ENCODE measurements around the gene PYGO2. TPM values are rescaled to one million over a fixed set of nuclear protein-coding genes. Genes with fewer than 3 reads are reported as not detected.

Gene PYGO2
- polyA plus RNA-seq, 2 donors = 14.3 to 15.8 TPM

DNA sequence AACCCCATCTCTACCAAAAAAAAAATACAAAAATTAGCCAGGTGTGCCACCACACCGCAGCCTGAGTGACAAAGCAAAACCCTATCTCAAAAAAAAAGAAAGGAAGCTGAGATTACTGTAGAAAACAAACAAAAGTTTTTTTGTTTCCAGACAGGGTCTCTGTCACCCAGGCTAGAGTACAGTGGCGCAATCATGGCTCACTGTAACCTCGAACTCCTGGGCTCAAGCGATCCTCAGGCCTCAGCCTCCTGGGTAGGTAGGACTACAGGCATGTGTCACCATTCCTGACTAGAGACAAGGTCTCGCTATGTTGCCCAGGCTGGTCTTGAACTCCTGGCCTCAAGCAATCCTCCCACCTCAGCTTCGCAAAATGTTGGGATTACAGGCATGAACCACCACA, 2.8 kb upstream of the PYGO2 start:
- Histone ChIP-seq H3K4me1 (ENCODE audit: control insufficient read depth in 2 of 2, insufficient read depth in 2 of 2, low read length in 1 of 2) (peaks cover 4 to 7% of the 10 kb centered on the region in 2 donors), H3K27ac (ENCODE audit: low read depth in 2 of 2, low read length in 1 of 2) (no peak overlapping the region), H3K27me3 (ENCODE audit: control insufficient read depth in 1 of 2, insufficient read depth in 2 of 2, low read length in 2 of 2) (no peaks in the 10 kb centered on the region), H3K4me3 (ENCODE audit: low read depth in 1 of 2, low read length in 2 of 2) (no peak overlapping the region), H3K36me3 (ENCODE audit: control insufficient read depth in 2 of 2, insufficient read depth in 2 of 2, low read length in 1 of 2) (peaks cover 21 to 42% of the 10 kb centered on the region in 2 donors), H3K9me3 (ENCODE audit: control insufficient read depth in 2 of 2, insufficient read depth in 1 of 2, low read depth in 1 of 2, low read length in 1 of 2) (no peaks in the 10 kb centered on the region)
- 89 to 93% methylated on average over 6 of the region's 6 CpGs for WGBS, 2 donors

- H3K27me3 ChIP-seq (ENCODE audit: control insufficient read depth in 1 of 2, insufficient read depth in 2 of 2, low read length in 2 of 2) = no peaks in the 10 kb centered on the region
- H3K27ac ChIP-seq (ENCODE audit: low read depth in 2 of 2, low read length in 1 of 2) = peak overlapping the region in 1 of 2 donors; percentile 29
- no peak overlapping the region for H3K4me3 ChIP-seq (ENCODE audit: low read depth in 1 of 2, low read length in 2 of 2)
- 77 to 79% methylated on average over 8 of the region's 8 CpGs for WGBS, 2 donors
- peaks cover 22 to 48% of the 10 kb centered on the region in 2 donors for H3K36me3 ChIP-seq (ENCODE audit: control insufficient read depth in 2 of 2, insufficient read depth in 2 of 2, low read length in 1 of 2)
- H3K4me1 ChIP-seq (ENCODE audit: control insufficient read depth in 2 of 2, insufficient read depth in 2 of 2, low read length in 1 of 2) = peaks cover 2 to 4% of the 10 kb centered on the region in 2 donors
- no peaks in the 10 kb centered on the region for H3K9me3 ChIP-seq (ENCODE audit: control insufficient read depth in 2 of 2, insufficient read depth in 1 of 2, low read depth in 1 of 2, low read length in 1 of 2)
Measured at GRCh38 chr1:154963643-154964042, 2.1 kb upstream of the PYGO2 start.

DNA sequence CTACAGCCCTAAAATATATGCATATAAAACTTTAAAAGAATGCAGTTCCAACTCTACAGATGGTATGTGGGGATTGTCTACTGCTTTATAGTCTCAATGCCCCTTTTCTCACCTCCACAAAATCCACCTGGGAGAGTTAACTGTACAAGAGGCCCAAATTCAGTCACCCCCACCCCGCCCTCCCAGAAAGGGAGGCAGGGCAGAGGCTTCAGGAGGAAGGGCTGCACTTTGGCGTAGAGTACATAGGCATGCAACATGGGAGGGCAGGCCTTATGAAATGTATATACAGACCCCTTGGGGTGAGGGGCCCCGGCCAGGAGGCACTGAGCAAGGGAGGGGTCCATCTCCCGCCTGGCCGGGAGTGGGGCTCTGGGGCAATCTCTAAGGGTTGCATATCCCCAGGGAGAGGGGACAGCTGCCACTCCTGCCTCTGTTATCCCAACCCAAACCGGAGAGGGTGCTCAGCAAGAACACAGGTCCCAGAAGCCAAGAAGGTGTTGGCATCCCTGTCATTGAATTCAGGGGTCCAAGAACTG, 1.3 kb upstream of the PYGO2 start:
- Histone ChIP-seq H3K9me3 (ENCODE audit: control insufficient read depth in 2 of 2, insufficient read depth in 1 of 2, low read depth in 1 of 2, low read length in 1 of 2) (no peaks in the 10 kb centered on the region), H3K27ac (ENCODE audit: low read depth in 2 of 2, low read length in 1 of 2) (peak overlapping the region in 1 of 2 donors; percentile 61), H3K4me3 (ENCODE audit: low read depth in 1 of 2, low read length in 2 of 2) (peak overlapping the region in 1 of 2 donors; percentile 95), H3K27me3 (ENCODE audit: control insufficient read depth in 1 of 2, insufficient read depth in 2 of 2, low read length in 2 of 2) (no peaks in the 10 kb centered on the region), H3K4me1 (ENCODE audit: control insufficient read depth in 2 of 2, insufficient read depth in 2 of 2, low read length in 1 of 2) (peaks cover 2 to 4% of the 10 kb centered on the region in 2 donors), H3K36me3 (ENCODE audit: control insufficient read depth in 2 of 2, insufficient read depth in 2 of 2, low read length in 1 of 2) (peaks cover 19 to 43% of the 10 kb centered on the region in 2 donors)
- WGBS, 2 donors = 51 to 63% methylated on average over 6 of the region's 6 CpGs

DNA sequence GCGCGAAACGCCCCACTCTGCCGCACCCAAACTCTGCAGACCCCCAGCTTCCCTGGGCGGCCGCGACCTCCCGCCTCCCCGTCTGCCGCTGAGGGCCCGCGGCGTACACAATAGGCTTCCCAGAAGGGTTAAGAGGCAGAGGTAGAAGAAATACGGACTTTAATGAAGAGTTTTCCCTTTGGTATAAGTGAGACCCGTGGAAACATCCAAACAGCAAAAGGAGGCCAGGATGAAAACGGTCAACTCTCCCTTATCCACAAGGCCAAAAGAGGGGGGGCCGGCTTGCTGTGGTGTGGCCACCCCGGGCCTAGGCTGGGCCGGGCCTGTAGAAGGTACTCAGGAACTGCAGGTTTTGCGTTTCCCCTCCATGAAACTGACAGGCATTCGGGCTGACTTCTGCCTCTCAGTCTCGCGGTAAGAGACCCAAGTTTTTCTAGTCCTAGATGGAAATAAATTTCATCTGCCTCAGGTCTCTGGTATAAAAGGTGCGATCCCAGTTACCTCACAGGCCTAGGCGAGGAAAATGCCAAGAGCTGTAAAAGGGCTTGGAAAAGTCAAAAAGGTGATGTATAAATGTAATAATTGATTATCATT, 671 bp upstream of the PYGO2 start:
- no peaks in the 10 kb centered on the region for H3K9me3 ChIP-seq (ENCODE audit: control insufficient read depth in 2 of 2, insufficient read depth in 1 of 2, low read depth in 1 of 2, low read length in 1 of 2)
- peak overlapping the region; percentile 89 to 95 for H3K4me3 ChIP-seq (ENCODE audit: low read depth in 1 of 2, low read length in 2 of 2)
- H3K27me3 ChIP-seq (ENCODE audit: control insufficient read depth in 1 of 2, insufficient read depth in 2 of 2, low read length in 2 of 2) = no peaks in the 10 kb centered on the region
- peaks cover 3 to 6% of the 10 kb centered on the region in 2 donors for H3K4me1 ChIP-seq (ENCODE audit: control insufficient read depth in 2 of 2, insufficient read depth in 2 of 2, low read length in 1 of 2)
- peaks cover 13 to 39% of the 10 kb centered on the region in 2 donors for H3K36me3 ChIP-seq (ENCODE audit: control insufficient read depth in 2 of 2, insufficient read depth in 2 of 2, low read length in 1 of 2)
- H3K27ac ChIP-seq (ENCODE audit: low read depth in 2 of 2, low read length in 1 of 2) = peak overlapping the region; percentile 95 to 99
- 2 to 3% methylated on average over 21 to 25 of the region's 25 CpGs for whole genome bisulfite sequencing, 2 donors

DNA sequence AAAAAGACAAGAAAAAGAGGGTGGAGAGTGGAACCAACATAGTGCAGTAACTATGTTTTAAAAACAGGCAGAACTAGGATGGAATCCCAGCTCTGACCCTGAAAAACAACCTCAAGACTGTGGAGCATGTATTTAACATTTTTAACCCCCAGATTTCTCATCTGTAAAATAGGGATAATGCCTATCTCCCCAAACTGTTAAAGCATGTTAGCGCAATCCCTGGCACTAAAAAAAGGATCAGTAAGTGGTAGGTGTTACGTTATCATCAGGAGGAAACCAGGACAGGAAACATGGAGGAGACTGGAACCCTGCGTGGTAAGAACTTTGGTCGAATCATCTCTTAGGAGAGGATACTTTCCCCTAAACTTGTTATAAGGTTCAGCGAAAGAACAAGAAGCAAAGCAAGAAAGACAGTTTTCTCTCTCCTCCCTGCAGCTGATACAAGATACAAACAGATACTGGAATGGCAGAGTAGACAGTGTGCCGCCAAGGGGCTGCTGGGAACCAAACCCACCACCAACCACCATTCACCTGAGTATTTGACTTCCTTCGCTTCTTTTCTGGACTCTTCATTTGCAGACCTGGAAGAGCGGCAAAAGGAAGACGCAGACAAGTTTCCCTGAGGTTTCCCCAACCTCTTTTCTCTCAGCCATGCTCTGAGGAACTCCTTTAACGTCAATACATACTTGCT, 991 bp downstream of the PYGO2 start:
- Histone ChIP-seq H3K27me3 (ENCODE audit: control insufficient read depth in 1 of 2, insufficient read depth in 2 of 2, low read length in 2 of 2) (no peaks in the 10 kb centered on the region), H3K27ac (ENCODE audit: low read depth in 2 of 2, low read length in 1 of 2) (peak overlapping the region; percentile 3 to 26), H3K4me1 (ENCODE audit: control insufficient read depth in 2 of 2, insufficient read depth in 2 of 2, low read length in 1 of 2) (peaks cover 6 to 9% of the 10 kb centered on the region in 2 donors), H3K4me3 (ENCODE audit: low read depth in 1 of 2, low read length in 2 of 2) (peak overlapping the region; percentile 89 to 95), H3K36me3 (ENCODE audit: control insufficient read depth in 2 of 2, insufficient read depth in 2 of 2, low read length in 1 of 2) (peaks cover 6 to 30% of the 10 kb centered on the region in 2 donors), H3K9me3 (ENCODE audit: control insufficient read depth in 2 of 2, insufficient read depth in 1 of 2, low read depth in 1 of 2, low read length in 1 of 2) (no peaks in the 10 kb centered on the region)
- WGBS, 2 donors = 29 to 31% methylated on average over 10 of the region's 10 CpGs

DNA sequence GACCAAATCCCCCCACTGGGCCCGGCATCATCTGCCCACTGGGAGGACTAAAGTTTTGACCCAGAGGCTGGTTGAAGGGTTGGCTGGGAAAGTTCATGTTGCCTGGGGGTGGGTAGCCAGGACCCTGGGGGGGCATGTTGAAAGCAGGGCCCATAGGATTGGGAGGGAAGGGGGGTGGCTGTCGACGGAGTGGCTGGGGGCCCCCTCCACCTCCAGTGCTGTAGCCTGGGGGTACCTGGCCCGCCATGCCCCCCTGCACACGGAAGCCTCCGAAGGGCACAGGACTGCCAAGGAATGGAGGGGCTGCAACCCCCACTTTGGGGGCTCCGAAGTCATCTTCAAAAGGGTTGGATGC, 2.2 kb downstream of the PYGO2 start:
- Histone ChIP-seq H3K36me3 (ENCODE audit: control insufficient read depth in 2 of 2, insufficient read depth in 2 of 2, low read length in 1 of 2) (peaks cover 3 to 22% of the 10 kb centered on the region in 2 donors), H3K4me3 (ENCODE audit: low read depth in 1 of 2, low read length in 2 of 2) (no peak overlapping the region), H3K27me3 (ENCODE audit: control insufficient read depth in 1 of 2, insufficient read depth in 2 of 2, low read length in 2 of 2) (no peaks in the 10 kb centered on the region), H3K27ac (ENCODE audit: low read depth in 2 of 2, low read length in 1 of 2) (no peak overlapping the region), H3K9me3 (ENCODE audit: control insufficient read depth in 2 of 2, insufficient read depth in 1 of 2, low read depth in 1 of 2, low read length in 1 of 2) (no peaks in the 10 kb centered on the region), H3K4me1 (ENCODE audit: control insufficient read depth in 2 of 2, insufficient read depth in 2 of 2, low read length in 1 of 2) (peaks cover 11 to 12% of the 10 kb centered on the region in 2 donors)
- 87 to 89% methylated on average over 7 of the region's 7 CpGs for WGBS, 2 donors

- Histone ChIP-seq H3K4me3 (ENCODE audit: low read depth in 1 of 2, low read length in 2 of 2) (no peak overlapping the region), H3K27me3 (ENCODE audit: control insufficient read depth in 1 of 2, insufficient read depth in 2 of 2, low read length in 2 of 2) (no peaks in the 10 kb centered on the region), H3K4me1 (ENCODE audit: control insufficient read depth in 2 of 2, insufficient read depth in 2 of 2, low read length in 1 of 2) (peaks cover 11 to 12% of the 10 kb centered on the region in 2 donors), H3K9me3 (ENCODE audit: control insufficient read depth in 2 of 2, insufficient read depth in 1 of 2, low read depth in 1 of 2, low read length in 1 of 2) (no peaks in the 10 kb centered on the region), H3K36me3 (ENCODE audit: control insufficient read depth in 2 of 2, insufficient read depth in 2 of 2, low read length in 1 of 2) (peaks cover 3 to 21% of the 10 kb centered on the region in 2 donors), H3K27ac (ENCODE audit: low read depth in 2 of 2, low read length in 1 of 2) (no peak overlapping the region)
- WGBS, 2 donors = 88 to 90% methylated on average over 16 of the region's 16 CpGs
Measured at GRCh38 chr1:154958681-154959425, 2.7 kb downstream of the PYGO2 start.

- H3K9me3 ChIP-seq (ENCODE audit: control insufficient read depth in 2 of 2, insufficient read depth in 1 of 2, low read depth in 1 of 2, low read length in 1 of 2) = no peaks in the 10 kb centered on the region
- H3K4me3 ChIP-seq (ENCODE audit: low read depth in 1 of 2, low read length in 2 of 2) = no peak overlapping the region
- no peaks in the 10 kb centered on the region for H3K27me3 ChIP-seq (ENCODE audit: control insufficient read depth in 1 of 2, insufficient read depth in 2 of 2, low read length in 2 of 2)
- WGBS, 2 donors = 64 to 74% methylated on average over 2 of the region's 2 CpGs
- H3K36me3 ChIP-seq (ENCODE audit: control insufficient read depth in 2 of 2, insufficient read depth in 2 of 2, low read length in 1 of 2) = peaks cover 3 to 15% of the 10 kb centered on the region in 2 donors
- H3K4me1 ChIP-seq (ENCODE audit: control insufficient read depth in 2 of 2, insufficient read depth in 2 of 2, low read length in 1 of 2) = peaks cover 11 to 13% of the 10 kb centered on the region in 2 donors
- no peak overlapping the region for H3K27ac ChIP-seq (ENCODE audit: low read depth in 2 of 2, low read length in 1 of 2)
Measured at GRCh38 chr1:154958036-154958435, 3.5 kb downstream of the PYGO2 start.

GRCh38 chr1:154957091-154957657, 4.4 kb downstream of the PYGO2 start:
- Histone ChIP-seq H3K4me3 (ENCODE audit: low read depth in 1 of 2, low read length in 2 of 2) (no peak overlapping the region), H3K4me1 (ENCODE audit: control insufficient read depth in 2 of 2, insufficient read depth in 2 of 2, low read length in 1 of 2) (peaks cover 8 to 14% of the 10 kb centered on the region in 2 donors), H3K9me3 (ENCODE audit: control insufficient read depth in 2 of 2, insufficient read depth in 1 of 2, low read depth in 1 of 2, low read length in 1 of 2) (no peaks in the 10 kb centered on the region), H3K27me3 (ENCODE audit: control insufficient read depth in 1 of 2, insufficient read depth in 2 of 2, low read length in 2 of 2) (no peaks in the 10 kb centered on the region), H3K36me3 (ENCODE audit: control insufficient read depth in 2 of 2, insufficient read depth in 2 of 2, low read length in 1 of 2) (peaks cover 3 to 14% of the 10 kb centered on the region in 2 donors), H3K27ac (ENCODE audit: low read depth in 2 of 2, low read length in 1 of 2) (peak overlapping the region; percentile 11 to 91)
- WGBS, 2 donors = 39 to 40% methylated on average over 9 of the region's 9 CpGs

Data from esophagus (tissue), 2 donors.